Stomach (tissue), 4 donors: ENCODE data around the gene OMA1.

Experiments used
- EP300 ChIP-seq: sonication (generic); formaldehyde crosslinking; IDR thresholded peaks from one replicate; pipeline ENCODE4 v1.6.1; 2017; ENCODE audit warnings: antibody characterized with exemption
- POLR2A ChIP-seq, 4 donors: fragments of 450-650 bp; IDR thresholded peaks; one replicate each; pipeline ENCODE4 v1.6.1; 2016; ENCODE audit warnings: antibody characterized with exemption in 4 of 4, control low read depth in 2 of 4, mild to moderate bottlenecking in 1 of 4, moderate library complexity in 1 of 4
- POLR2AphosphoS5 ChIP-seq, 3 donors: sonication (generic); formaldehyde crosslinking; IDR thresholded peaks; one replicate each; pipeline ENCODE4 v1.6.1; 2016; ENCODE audit warnings: antibody characterized with exemption in 3 of 3
- TF ChIP-seq, protein P1 (sequence below), 7 experiments: fragments of 450-650 bp in 4 of 7; fragments of 200-600 bp in 3 of 7; sonication (generic) in 3 of 7; IDR thresholded peaks; one replicate each; pipeline ENCODE4 v1.5.1; 2016 to 2019; ENCODE audit warnings: antibody characterized with exemption in 7 of 7, control low read depth in 2 of 7, mild to moderate bottlenecking in 1 of 7

DNA sequence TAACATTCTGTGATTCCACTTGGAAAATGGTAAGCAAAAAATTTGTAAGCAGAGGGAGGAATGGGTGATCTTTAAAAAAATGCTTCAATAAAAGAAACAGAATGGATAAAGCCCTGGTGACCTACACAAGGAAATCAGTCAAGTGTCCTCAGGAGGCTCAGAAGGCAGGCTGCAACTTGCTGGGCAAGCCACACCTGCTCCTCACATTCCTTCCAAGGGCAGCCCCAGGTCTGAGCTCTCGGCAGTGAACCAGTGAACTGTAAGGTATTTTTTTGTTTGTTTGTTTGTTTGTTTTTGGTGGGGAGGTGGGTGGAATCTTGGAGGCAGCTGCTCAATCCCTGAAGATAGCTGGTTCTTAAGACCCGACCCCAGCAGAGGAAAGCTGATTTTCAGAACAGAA lies 26.2 kb upstream of the OMA1 start:
- TF ChIP-seq, protein P1, sequence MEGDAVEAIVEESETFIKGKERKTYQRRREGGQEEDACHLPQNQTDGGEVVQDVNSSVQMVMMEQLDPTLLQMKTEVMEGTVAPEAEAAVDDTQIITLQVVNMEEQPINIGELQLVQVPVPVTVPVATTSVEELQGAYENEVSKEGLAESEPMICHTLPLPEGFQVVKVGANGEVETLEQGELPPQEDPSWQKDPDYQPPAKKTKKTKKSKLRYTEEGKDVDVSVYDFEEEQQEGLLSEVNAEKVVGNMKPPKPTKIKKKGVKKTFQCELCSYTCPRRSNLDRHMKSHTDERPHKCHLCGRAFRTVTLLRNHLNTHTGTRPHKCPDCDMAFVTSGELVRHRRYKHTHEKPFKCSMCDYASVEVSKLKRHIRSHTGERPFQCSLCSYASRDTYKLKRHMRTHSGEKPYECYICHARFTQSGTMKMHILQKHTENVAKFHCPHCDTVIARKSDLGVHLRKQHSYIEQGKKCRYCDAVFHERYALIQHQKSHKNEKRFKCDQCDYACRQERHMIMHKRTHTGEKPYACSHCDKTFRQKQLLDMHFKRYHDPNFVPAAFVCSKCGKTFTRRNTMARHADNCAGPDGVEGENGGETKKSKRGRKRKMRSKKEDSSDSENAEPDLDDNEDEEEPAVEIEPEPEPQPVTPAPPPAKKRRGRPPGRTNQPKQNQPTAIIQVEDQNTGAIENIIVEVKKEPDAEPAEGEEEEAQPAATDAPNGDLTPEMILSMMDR (IDR thresholded peaks at IDR 0.05) = no peak
- no peak for TF ChIP-seq POLR2A (IDR thresholded peaks at IDR 0.05)
- TF ChIP-seq EP300 = no peak
- peak in 1 of 3 donors; percentile 36 for TF ChIP-seq POLR2AphosphoS5 (IDR thresholded peaks at IDR 0.05)
